GM18870 (cell line): Measurements from ENCODE around the gene ZFR2.

ENCODE experiments used
- ATAC-seq: cut with Tn5 transposase; IDR thresholded peaks from one replicate; pipeline ENCODE4 v1.9.1; 2021; ENCODE audit warnings: moderate library complexity; ENCODE audit not compliant: unreplicated experiment

Gene ZFR2

GRCh38 chr19:3837922-3838321 is 30.9 kb downstream of the ZFR2 start:
- ATAC-seq, result no peak

DNA sequence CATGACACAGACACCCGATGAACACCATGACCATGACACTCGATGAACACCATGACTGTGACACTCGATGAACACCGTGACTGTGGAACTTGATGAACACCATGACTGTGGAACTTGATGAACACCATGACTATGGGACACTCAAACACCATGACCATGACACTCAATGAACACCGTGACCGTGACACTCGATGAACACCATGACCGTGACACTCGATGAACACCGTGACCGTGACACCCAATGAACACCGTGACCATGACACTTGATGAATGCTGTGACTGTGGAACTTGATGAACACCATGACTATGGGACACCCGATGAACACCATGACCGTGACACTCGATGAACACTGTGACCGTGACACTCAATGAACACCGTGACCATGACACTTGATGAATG is 31.5 kb downstream of the ZFR2 start:
- ATAC-seq, result no peak

DNA sequence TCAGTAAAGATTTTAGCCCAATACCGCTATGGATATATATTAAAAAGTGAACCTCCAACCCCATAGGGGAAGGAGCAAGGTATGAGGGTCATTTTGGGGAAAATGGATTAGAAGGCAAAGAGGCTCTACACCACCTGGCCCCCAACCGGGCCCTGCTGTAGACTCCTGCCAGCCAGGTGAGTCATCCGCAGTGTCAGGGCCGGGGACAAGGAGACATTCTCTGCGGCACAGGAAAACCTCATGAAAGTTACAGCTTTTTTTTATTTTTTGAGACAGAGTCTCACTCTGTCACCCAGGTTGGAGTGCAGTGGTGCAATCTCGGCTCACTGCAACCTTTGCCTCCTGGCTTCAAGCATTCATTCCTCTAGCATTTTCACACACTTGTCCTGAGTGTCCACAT is 32.0 kb downstream of the ZFR2 start:
- no peak for ATAC-seq

- ATAC-seq, result no peak
These were observed 33.8 kb downstream of the ZFR2 start for GRCh38 chr19:3835055-3835435.

GRCh38 chr19:3834349-3835054 is 34.3 kb downstream of the ZFR2 start:
- no peak for ATAC-seq

GRCh38 chr19:3833578-3834348 is 35.1 kb downstream of the ZFR2 start:
- no peak for ATAC-seq

GRCh38 chr19:3832001-3832400 is 36.8 kb downstream of the ZFR2 start:
- no peak for ATAC-seq

GRCh38 chr19:3831601-3832000 is 37.2 kb downstream of the ZFR2 start:
- no peak for ATAC-seq

DNA sequence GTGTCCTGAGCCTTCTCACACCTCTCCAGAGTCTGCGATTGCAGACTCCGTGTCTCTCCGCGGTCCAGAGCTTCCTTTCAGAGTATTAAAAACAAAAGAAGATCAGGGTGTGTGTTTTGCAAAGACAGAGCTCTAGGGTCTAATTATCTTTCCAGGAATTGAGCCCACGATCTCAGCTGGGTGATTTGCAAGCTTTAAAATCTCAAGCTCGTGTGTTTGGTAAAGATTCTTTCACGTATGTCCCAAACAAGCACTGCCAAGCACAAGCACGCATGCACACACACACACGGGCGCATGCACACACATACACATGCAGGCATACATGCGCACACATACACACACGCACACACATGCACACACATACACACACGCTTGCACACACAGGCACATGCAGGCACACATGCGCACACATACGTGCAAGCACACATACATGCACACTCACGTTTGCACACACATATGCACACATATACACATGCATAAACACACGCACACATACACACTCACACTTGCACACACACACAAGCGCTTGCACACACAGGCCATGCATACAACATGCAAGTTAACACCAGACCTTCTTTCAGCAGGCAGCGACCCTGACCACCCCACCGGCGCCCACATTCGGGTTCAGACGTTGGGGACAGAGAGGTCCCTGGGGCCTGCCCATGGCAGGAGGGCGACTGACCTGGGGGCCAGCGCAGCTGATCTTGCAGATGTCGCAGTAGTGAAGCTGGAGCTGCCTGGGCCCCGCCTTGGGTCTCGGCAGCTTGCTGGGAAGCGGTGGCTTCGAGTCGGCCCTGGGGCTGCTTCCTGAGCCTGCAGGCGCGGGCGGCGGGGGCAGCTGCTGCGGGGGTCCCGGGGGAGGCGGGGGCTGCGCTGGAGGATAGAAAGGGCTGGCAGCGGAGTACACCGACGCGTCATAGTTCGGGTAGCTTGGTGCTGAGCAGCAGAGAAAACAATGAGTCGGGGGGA is 37.9 kb downstream of the ZFR2 start:
- ATAC-seq, result no peak

DNA sequence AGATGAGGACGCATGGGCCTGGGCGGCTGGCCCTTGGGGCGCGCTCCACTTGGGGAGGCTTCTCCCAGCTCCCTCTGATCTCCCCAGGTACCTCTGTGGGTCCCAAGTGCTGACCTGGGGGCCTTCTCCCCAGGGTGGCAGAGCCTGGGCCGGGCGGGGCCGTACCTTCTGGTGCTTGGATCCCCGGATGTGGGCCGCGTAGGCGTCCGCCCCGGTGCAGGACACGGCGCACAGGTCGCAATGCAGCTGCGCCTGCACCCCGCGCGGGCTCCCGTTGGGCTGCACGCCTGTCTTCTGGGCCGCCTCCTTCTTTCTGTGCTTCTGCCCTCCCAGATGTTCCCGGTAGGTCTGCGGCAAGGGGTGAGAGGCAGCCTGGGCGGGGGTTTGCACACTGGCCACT is 41.5 kb downstream of the ZFR2 start:
- no peak for ATAC-seq

GRCh38 chr19:3826163-3826562 is 42.7 kb downstream of the ZFR2 start:
- no peak for ATAC-seq

DNA sequence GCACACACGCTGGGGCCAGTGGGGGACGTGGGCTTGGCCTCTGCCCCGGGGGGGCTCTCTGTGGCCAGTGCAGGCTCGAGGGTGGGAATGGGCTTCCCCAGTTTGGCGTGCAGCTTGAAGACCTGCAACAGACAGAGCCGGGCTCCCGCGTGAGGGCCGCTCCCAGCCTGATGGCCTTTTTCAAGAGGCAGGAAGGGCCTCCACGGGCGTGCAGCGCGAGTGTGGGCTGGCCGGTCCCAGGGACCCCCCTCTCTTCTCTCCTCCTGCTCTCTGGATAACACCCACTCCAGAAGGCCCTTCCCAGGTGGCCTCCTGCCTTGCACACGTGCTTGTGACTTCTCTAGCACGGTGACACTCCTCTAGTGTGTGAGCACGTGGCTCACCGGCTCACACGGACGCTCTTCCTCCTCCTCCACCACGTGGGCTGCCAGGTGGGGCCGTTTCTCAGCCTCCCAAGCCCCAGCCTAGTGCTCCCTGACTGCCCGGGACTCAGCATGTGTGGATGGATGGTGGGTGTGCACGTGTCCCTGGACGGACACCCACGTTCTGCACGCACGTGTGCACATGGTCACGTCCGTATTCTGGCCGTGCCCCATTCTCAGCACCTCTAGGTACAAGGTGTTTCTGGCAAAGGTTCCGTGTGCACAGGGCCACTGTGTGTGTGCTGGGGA is 43.4 kb downstream of the ZFR2 start:
- no peak for ATAC-seq

- ATAC-seq, result no peak
These were observed 45.5 kb downstream of the ZFR2 start for GRCh38 chr19:3823350-3823713.

GRCh38 chr19:3822683-3823349 is 46.0 kb downstream of the ZFR2 start:
- no peak for ATAC-seq

- no peak for ATAC-seq
These were observed 46.9 kb downstream of the ZFR2 start for GRCh38 chr19:3821857-3822364.

DNA sequence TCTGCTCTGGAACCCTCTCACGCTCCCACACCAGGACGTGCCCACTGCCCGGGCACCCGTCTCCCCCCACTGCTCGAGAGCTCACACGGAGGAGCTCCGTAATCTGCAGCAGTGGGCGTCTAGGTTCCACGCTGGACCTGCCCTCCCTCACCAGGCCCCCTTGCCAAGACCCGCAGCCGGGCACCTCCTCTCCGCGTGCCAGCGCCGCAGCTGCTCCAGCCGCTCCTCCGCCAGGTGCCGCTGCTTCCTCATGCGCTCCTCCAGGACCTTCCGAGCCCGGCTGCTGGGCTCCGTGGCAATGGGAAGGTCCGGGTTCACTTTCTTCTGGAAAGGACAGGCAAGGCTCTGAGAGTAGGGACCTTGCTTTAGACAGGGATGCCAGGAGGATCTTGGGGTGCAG is 47.7 kb downstream of the ZFR2 start:
- no peak for ATAC-seq

DNA sequence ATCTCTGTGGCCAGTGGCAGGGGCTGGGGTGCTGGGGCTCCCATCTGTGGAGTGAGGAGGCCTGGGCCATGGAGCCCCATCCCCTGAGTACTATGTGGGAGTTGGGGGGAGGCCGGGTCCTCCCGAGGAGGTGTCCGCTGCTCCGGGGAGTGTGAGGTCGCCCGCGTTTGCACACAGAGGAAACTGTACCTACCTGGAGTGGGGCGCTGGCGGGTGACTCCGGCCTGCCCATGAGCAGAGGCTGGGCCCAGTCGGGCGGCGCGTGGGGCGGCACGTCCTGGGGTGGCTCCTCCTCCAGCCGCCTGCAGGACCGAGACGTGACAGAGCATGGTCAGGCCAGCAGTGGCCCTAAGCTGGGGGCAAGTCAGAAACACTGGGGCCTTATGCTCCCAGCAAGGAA is 48.8 kb downstream of the ZFR2 start:
- no peak for ATAC-seq

DNA sequence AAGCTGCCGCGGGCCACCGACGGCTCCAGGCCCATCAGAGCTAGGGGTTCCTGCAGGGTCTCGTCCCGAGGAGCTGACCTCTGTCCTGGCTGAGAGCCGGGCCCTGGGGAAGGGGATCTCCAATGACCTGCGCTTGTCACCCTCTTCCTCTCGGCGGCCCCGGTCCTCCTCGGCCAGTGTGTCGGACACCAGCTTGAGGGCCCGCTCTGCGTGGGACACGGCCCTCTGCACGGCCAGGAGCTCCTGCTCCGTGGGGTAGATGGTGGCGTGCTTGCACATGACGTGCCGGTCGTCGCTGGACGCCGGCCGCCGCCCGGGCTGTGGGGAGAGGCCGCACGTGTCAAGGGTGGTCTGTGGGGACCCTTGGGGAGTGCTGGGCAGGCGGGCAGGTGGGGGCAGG is 49.9 kb downstream of the ZFR2 start:
- no peak for ATAC-seq

- no peak for ATAC-seq
These were observed 50.4 kb downstream of the ZFR2 start for GRCh38 chr19:3818466-3818865.

GRCh38 chr19:3817761-3818160 is 51.1 kb downstream of the ZFR2 start:
- no peak for ATAC-seq
